Skin epidermis (tissue), 12 donors: Measurements from ENCODE around the gene MRPS21.

Source experiments
- H3K27ac ChIP-seq, 21 experiments: fragments of 200-600 bp; sonication (generic) in 11 of 21; one replicate each; pipeline ENCODE4 v1.5.0; 2020; ENCODE audit warnings: mild to moderate bottlenecking in 3 of 21, inconsistent platforms in 2 of 21, moderate library complexity in 2 of 21
- H3K4me3 ChIP-seq, 7 experiments: fragments of 200-600 bp; sonication (generic) in 2 of 7; one replicate each; pipeline ENCODE4 v1.5.0; 2020; ENCODE audit warnings: inconsistent platforms in 2 of 7, mild to moderate bottlenecking in 2 of 7, moderate library complexity in 1 of 7

Gene MRPS21

GRCh38 chr1:150352866-150353265 lies 59.2 kb downstream of the MRPS21 start:
- Histone ChIP-seq H3K27ac (no peak overlapping the region), H3K4me3 (no peak overlapping the region)
